Activated CD8-positive, alpha-beta T cell treated with anti-CD3 and anti-CD28 coated beads for 36 hours (primary cell): ENCODE measurements around the gene RBL1. TPM values are rescaled to one million over a fixed set of nuclear protein-coding genes. Genes with fewer than 3 reads are reported as not detected.
A peak's percentile ranks its signal among the peaks of the same experiment; 100 is the strongest.

Experiments
- ATAC-seq: fragments of 200-7000 bp; cut with Tn5 transposase; one replicate; pipeline ENCODE4 v1.10.0; 2021; ENCODE audit warnings: mild to moderate bottlenecking, moderate library complexity
- CTCF ChIA-PET: fragments of 350-600 bp; sonication (Branson Sonifier 250); formaldehyde crosslinking; loops from one replicate; lab custom pipeline; 2021; ENCODE audit warnings: antibody characterized with exemption; lab: Charles Lee
- POLR2A ChIA-PET: fragments of 350-600 bp; sonication (Branson Sonifier 250); formaldehyde crosslinking; loops from one replicate; lab custom pipeline; 2021; ENCODE audit warnings: antibody characterized with exemption; lab: Charles Lee
- DNase-seq: peaks from one replicate; pipeline ENCODE4 v3.0.0-alpha.2; 2020
- H3K27ac Mint-ChIP-seq: one replicate; pipeline ENCODE4 v1.8.0; 2021; ENCODE audit warnings: mild to moderate bottlenecking, mixed read lengths
- H3K27me3 Mint-ChIP-seq: one replicate; pipeline ENCODE4 v1.8.0; 2021; ENCODE audit warnings: mixed read lengths
- H3K36me3 Mint-ChIP-seq: one replicate; pipeline ENCODE4 v1.8.0; 2021; ENCODE audit warnings: low read depth, mixed read lengths
- H3K4me1 Mint-ChIP-seq: one replicate; pipeline ENCODE4 v1.8.0; 2021; ENCODE audit warnings: low read depth, mixed read lengths
- H3K4me3 Mint-ChIP-seq: one replicate; pipeline ENCODE4 v1.8.0; 2021; ENCODE audit warnings: mild to moderate bottlenecking, moderate library complexity, mixed read lengths
- H3K9me3 Mint-ChIP-seq: one replicate; pipeline ENCODE4 v1.8.0; 2021; ENCODE audit warnings: mixed read lengths
- intact Hi-C: fragments of 100-400 bp; cut with micrococcal nuclease; formaldehyde crosslinking; loops from one replicate; pipeline ENCODE4 v1.10.0; 2022
- total RNA-seq, 2 experiments: library from RNA; stranded (reverse); gene quantifications; one replicate each; pipeline ENCODE4 v1.2.3, GENCODE V29; 2021
- TF ChIP-seq, protein P1 (sequence below): fragments of 200-600 bp; IDR thresholded peaks from one replicate; pipeline ENCODE4 v1.8.0; 2022; ENCODE audit warnings: antibody characterized with exemption, mild to moderate bottlenecking

The RBL1 gene
- total RNA-seq, 2 experiments from 2014 or later = 33.9 to 39.6 TPM

DNA sequence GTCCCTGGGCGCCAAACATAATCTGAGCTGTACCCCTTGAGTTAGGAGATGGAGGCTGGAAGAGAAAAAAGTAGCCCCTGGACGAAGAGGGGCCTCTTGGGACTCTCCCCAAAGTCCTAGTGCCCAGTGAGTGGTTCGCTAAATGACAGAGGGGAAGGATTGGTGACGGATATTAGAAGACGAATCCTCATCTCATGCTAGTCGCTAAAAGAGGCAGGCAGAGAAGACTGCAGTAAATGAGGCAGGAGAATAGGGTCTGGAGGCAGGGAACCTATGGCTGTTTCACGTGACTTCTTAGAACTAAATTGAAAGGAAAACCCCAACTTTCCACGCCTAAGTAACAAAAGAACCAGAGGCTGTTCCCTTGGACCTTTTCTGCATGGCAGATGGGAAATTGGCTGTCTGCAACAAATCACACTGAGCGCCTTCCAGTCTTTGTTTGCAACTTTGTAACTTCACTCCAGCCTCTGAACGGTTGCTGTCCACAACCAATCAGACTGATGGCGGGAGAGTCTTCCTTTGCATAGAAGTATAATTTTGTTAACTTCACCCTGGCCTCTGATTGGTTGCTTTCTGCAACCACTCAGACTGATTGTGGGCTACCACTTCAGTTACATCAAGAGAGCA, 731 bp upstream of the RBL1 start:
- Mint-ChIP-seq H3K27me3 (no peaks in the 10 kb centered on the region), H3K4me1 (peaks cover 24% of the 10 kb centered on the region), H3K4me3 (peak overlapping the region; percentile 94), H3K36me3 (peaks cover 27% of the 10 kb centered on the region), H3K27ac (peak overlapping the region; percentile 100), H3K9me3 (no peaks in the 10 kb centered on the region)
- intact Hi-C loops = no loop called here
- TF ChIP-seq, protein P1, sequence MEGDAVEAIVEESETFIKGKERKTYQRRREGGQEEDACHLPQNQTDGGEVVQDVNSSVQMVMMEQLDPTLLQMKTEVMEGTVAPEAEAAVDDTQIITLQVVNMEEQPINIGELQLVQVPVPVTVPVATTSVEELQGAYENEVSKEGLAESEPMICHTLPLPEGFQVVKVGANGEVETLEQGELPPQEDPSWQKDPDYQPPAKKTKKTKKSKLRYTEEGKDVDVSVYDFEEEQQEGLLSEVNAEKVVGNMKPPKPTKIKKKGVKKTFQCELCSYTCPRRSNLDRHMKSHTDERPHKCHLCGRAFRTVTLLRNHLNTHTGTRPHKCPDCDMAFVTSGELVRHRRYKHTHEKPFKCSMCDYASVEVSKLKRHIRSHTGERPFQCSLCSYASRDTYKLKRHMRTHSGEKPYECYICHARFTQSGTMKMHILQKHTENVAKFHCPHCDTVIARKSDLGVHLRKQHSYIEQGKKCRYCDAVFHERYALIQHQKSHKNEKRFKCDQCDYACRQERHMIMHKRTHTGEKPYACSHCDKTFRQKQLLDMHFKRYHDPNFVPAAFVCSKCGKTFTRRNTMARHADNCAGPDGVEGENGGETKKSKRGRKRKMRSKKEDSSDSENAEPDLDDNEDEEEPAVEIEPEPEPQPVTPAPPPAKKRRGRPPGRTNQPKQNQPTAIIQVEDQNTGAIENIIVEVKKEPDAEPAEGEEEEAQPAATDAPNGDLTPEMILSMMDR = no peak
- POLR2A ChIA-PET = interaction anchor here (1.1 to 5.7 kb wide), 12 partner anchors 10 to 432 kb away, joined by 3 to 48 read pairs (median 4); partner anchors contain the start of genes BLCAP, MANBAL, MROH8 and RPN2
- CTCF ChIA-PET = interaction anchor here (1.5 kb wide), 1 partner anchor 15 kb away, joined by 4 read pairs; no protein-coding TSS in a partner anchor
- DNase-seq = peak; percentile 16
- ATAC-seq = no peak

DNA sequence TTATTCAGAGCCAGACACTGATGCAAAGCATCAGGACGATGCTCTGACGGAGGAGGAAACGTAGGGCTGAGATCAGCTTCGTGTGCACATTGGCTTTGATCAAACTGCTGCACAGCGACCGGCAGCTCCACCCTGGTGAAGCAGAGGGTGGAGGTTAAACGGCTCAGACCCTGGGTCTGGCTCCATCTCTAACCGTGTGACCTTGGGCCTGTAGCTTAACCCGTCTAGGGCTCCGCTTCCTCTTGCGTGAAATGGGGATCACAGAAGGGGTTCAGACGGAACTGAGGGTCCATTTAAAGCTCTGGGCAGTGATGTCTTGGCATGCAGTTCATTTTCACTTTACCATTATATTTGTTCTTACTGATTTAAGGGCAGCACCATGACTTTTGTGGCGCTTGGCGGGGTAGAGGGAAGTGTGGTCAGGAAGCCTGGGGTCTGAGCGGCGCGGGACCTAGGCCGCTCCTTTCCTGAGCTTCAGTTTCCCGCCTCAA, 644 bp downstream of the RBL1 start:
- peak overlapping the region; percentile 100 for H3K27ac Mint-ChIP-seq
- DNase-seq (peak; percentile 64), ATAC-seq (peak; percentile 50)
- H3K4me3 Mint-ChIP-seq = peak overlapping the region; percentile 94
- no peaks in the 10 kb centered on the region for H3K27me3 Mint-ChIP-seq
- no peaks in the 10 kb centered on the region for H3K9me3 Mint-ChIP-seq
- intact Hi-C loops = no loop called here
- ChIA-PET POLR2A (interaction anchor here (0.6 to 5.7 kb wide), 29 partner anchors 8 to 938 kb away, joined by 3 to 48 read pairs (median 4); partner anchors contain the start of genes BLCAP, MANBAL, MROH8 and RPN2), CTCF (interaction anchor here (0.7 to 1.5 kb wide), 3 partner anchors 14 to 87 kb away, joined by 3 to 4 read pairs (median 4); no protein-coding TSS in a partner anchor)
- peaks cover 32% of the 10 kb centered on the region for H3K4me1 Mint-ChIP-seq
- TF ChIP-seq, protein P1 = no peak
- H3K36me3 Mint-ChIP-seq = peaks cover 37% of the 10 kb centered on the region

DNA sequence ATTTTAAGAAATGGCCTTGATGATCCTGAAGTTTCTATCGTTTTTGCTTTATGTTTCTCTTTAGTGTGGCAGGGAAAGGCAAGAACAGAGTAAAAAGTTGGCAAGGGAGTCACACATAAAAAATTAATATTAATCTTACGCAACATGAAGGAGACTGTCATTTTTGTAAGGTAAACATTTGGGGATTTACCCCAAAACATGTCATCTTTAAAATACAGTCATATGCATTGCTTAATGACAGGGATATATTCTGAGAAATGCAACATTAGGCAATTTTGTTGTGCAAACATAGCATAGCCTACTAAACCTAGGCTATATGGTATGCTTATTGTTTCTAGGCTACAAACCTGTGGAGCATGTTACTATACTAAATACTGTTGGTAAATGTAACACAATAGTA, 5.4 kb downstream of the RBL1 start:
- peaks cover 26% of the 10 kb centered on the region for H3K4me1 Mint-ChIP-seq
- no peaks in the 10 kb centered on the region for H3K27me3 Mint-ChIP-seq
- peaks cover 57% of the 10 kb centered on the region for H3K36me3 Mint-ChIP-seq
- no peak overlapping the region for H3K4me3 Mint-ChIP-seq
- DNase-seq (no peak), ATAC-seq (no peak)
- ChIA-PET CTCF (no interaction called here), POLR2A (no interaction called here)
- H3K9me3 Mint-ChIP-seq = no peaks in the 10 kb centered on the region
- H3K27ac Mint-ChIP-seq = no peak overlapping the region
- TF ChIP-seq, protein P1 = no peak
- intact Hi-C loops = no loop called here

GRCh38 chr20:37081717-37082289, 14.0 kb downstream of the RBL1 start:
- DNase-seq = peak; percentile 36
- POLR2A ChIA-PET = interaction anchor here (7.2 kb wide), 1 partner anchor 12 kb away, joined by 48 read pairs; the partner anchor contains the start of gene RBL1
- H3K27me3 Mint-ChIP-seq = no peaks in the 10 kb centered on the region
- H3K36me3 Mint-ChIP-seq = peaks cover 41% of the 10 kb centered on the region
- H3K4me3 Mint-ChIP-seq = no peak overlapping the region
- ATAC-seq = no peak
- CTCF ChIA-PET = interaction anchor here (1.4 to 2.1 kb wide), 3 partner anchors 14 to 74 kb away, joined by 4 to 6 read pairs (median 6); partner anchors contain the start of gene RBL1
- H3K27ac Mint-ChIP-seq = peak overlapping the region; percentile 52
- H3K9me3 Mint-ChIP-seq = no peaks in the 10 kb centered on the region
- peaks cover 23% of the 10 kb centered on the region for H3K4me1 Mint-ChIP-seq
- intact Hi-C loops = no loop called here
- TF ChIP-seq, protein P1 = no peak
